ENCODE data around the gene IL17RA.

IL17RA gene

DNA sequence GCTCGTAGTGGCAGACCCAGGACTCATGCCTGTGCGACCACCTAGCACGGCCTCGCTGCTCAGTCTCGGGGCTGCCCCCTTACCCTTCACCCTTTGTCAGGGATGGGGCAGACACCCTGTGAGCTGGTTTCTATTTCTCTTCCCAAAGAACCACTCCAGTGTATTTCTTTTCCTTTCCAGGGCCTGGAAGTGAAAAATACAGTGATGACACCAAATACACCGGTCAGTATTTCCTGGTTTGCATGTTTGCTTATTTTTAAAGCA lies 22.7 kb downstream of the IL17RA start:
- no peak for DNase-seq

DNA sequence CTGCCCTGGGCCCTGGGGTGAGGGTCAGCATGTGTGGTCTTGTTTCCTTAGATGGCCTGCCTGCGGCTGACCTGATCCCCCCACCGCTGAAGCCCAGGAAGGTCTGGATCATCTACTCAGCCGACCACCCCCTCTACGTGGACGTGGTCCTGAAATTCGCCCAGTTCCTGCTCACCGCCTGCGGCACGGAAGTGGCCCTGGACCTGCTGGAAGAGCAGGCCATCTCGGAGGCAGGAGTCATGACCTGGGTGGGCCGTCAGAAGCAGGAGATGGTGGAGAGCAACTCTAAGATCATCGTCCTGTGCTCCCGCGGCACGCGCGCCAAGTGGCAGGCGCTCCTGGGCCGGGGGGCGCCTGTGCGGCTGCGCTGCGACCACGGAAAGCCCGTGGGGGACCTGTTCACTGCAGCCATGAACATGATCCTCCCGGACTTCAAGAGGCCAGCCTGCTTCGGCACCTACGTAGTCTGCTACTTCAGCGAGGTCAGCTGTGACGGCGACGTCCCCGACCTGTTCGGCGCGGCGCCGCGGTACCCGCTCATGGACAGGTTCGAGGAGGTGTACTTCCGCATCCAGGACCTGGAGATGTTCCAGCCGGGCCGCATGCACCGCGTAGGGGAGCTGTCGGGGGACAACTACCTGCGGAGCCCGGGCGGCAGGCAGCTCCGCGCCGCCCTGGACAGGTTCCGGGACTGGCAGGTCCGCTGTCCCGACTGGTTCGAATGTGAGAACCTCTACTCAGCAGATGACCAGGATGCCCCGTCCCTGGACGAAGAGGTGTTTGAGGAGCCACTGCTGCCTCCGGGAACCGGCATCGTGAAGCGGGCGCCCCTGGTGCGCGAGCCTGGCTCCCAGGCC lies 23.7 kb downstream of the IL17RA start:
- no peak for DNase-seq

DNA sequence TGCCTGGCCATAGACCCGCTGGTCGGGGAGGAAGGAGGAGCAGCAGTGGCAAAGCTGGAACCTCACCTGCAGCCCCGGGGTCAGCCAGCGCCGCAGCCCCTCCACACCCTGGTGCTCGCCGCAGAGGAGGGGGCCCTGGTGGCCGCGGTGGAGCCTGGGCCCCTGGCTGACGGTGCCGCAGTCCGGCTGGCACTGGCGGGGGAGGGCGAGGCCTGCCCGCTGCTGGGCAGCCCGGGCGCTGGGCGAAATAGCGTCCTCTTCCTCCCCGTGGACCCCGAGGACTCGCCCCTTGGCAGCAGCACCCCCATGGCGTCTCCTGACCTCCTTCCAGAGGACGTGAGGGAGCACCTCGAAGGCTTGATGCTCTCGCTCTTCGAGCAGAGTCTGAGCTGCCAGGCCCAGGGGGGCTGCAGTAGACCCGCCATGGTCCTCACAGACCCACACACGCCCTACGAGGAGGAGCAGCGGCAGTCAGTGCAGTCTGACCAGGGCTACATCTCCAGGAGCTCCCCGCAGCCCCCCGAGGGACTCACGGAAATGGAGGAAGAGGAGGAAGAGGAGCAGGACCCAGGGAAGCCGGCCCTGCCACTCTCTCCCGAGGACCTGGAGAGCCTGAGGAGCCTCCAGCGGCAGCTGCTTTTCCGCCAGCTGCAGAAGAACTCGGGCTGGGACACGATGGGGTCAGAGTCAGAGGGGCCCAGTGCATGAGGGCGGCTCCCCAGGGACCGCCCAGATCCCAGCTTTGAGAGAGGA lies 24.5 kb downstream of the IL17RA start:
- DNase-seq, result no peak

DNA sequence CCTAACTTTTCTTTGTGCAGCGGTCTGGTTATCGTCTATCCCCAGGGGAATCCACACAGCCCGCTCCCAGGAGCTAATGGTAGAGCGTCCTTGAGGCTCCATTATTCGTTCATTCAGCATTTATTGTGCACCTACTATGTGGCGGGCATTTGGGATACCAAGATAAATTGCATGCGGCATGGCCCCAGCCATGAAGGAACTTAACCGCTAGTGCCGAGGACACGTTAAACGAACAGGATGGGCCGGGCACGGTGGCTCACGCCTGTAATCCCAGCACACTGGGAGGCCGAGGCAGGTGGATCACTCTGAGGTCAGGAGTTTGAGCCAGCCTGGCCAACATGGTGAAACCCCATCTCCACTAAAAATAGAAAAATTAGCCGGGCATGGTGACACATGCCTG lies 25.2 kb downstream of the IL17RA start:
- no peak for DNase-seq

DNA sequence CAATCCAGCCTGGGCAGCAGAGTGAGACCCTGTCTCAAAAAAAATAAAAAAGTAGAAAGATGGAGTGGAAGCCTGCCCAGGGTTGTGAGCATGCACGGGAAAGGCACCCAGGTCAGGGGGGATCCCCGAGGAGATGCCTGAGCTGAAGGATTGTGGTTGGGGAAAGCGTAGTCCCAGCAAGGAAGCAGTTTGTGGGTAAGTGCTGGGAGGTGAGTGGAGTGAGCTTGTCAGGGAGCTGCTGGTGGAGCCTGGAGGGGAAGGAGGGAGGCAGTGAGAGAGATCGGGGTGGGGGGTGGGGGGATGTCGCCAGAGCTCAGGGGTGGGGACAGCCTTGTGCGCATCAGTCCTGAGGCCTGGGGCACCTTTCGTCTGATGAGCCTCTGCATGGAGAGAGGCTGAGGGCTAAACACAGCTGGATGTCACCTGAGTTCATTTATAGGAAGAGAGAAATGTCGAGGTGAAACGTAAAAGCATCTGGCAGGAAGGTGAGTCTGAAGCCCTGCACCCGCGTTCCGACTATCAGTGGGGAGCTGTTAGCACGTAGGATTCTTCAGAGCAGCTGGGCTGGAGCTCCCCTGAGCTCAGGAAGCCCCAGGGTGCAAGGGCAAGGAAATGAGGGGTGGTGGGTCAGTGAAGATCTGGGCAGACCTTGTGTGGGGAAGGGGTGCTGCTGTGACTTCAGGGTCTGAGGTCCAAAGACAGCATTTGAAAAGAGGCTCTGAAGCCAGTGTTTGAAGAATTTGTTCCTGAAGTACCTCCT lies 26.2 kb downstream of the IL17RA start:
- DNase-seq, result no peak

DNA sequence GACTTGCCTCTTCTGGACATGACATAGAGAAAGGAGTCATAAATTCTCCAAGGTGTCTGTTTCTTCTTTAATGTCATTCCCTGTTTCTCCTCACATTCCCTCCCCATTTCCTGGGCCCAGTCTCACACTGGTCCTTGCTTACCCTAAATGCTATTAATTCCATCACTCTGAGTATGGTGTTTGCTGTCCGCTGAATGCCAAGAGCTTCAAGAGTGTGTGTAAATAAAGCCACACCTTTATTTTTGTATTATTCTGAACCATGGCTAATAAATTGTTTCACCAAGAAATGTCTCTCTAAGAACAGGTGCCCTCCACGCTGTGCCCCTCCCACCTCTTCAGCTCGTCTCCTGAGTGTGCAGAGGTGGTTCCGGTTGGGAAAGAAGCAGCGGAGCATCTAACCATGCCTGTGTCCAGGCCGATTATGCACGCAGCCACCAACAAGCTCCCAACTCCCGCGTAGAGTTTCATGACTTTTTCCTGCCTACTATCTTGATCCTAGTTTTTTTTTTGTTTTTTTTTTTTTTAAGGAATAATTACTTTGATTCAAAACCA lies 27.8 kb downstream of the IL17RA start:
- peak; percentile 70 for DNase-seq

DNA sequence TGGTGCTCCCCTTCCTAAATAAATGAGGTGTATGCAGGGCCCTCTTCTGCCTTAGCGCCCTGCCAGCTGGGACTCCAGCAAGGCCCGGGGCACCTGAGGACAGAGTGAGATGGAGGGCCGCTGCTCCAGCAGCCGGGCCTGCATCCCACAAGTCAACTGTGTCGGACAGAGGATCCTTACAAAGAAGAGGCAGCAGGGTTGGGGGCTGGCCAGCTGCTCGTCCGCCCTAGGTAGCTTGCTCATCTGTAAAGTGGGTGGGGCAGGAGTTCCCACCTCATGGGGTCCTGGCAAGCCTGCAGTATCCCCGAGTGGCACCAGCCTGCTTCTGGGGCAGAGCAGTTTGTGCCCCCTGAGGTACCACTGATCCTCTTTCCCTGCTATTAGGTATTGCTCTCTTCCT lies 28.8 kb downstream of the IL17RA start:
- no peak for DNase-seq

DNA sequence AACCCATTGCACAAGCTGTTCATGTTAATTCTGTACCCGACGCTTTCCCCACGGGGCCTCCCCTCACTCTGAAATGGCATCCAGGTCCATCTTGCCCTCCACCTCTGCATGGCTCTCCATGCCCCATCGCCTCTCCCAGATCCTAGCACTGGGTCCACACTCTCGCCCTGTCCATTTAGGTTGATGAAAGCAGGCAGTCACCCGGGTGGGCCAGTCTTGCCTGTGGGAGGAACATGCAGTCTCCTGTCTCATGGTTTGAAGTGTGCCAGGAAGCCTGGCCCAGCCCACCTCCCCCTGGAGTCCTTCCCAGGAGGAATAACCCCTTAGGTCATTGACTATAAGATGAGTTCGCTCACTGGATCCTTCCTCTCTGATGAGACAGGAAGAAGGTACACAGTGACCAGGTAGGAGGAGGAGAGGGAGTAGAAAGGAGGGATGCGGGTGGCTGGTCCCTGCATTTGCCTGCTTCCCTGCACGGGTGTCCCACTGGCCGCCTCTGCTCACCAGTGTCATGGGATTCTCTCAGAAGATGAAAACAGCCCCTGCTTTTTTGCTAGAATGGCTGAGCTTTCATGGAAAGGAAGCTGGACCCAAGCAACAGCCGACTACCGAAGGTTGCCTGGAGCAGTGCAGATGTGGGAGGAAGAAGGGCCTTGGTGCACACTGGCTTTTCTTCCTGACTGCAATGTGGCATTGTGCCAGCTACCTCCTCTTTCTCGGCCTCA lies 29.5 kb downstream of the IL17RA start:
- DNase-seq, result no peak

DNA sequence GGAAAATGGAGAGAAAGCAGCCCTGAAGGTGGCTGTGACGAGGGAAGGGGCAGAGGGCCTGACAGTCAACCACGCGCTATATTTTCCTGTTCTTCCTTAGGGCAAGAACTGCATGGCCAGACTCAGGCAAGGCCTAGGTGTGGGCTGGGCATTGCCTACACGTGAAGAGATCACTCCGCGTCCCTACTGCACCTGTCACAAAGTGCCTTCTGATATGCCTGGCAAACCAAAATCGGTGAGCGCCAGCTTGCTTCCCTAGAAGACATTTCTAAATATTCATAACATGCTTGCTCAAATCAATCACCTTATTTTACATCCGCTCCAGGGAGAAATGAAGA lies 30.1 kb downstream of the IL17RA start:
- DNase-seq, result no peak

DNA sequence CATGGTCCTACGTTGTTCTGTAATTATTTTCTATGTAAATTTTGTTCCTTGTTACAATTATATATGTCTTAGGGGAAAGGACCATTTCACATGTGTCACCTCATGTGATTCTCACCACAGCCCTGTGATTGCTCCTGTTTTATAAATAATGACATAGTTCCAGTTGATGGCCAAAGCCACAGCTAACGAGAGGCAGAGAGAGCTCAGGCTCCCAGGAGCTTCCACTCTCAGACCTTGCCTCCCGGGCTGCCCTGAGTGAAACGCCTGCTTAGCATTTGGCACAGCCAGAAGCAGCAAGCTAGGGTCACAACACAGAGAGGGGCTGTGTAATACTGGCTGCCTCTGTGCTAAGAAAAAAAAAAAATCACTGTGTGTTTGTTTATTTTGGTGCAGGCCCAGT lies 30.4 kb downstream of the IL17RA start:
- no peak for DNase-seq

DNA sequence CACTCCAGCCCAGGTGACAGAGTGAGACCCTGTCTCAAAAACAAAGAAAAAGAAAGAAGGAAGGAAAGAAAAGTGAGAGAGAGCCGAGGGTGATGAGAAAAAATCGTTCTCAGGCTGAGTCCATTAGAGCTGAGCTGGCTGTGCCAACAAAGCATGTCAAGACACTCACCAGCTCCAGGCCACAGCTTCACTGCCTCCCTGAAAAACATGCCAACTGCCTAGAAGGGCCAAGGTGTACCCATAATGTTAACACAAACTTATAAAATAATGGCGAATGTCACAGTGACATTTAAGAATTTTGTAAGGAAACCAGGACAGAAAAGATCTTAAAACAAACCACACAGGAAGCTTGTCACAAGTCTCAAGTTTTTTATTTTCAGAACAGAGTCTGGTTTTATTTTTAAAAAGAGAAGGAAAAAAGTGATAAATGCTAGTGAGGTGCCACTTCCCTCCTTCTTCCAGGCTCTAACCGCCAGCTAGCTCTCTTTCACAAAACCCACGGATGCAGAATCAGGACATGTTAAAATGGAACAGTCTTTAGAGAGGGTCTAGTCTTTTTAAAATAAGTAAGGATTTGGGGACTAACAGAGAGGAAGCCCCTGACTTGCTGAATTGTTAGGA lies 31.3 kb downstream of the IL17RA start:
- DNase-seq, result no peak

DNA sequence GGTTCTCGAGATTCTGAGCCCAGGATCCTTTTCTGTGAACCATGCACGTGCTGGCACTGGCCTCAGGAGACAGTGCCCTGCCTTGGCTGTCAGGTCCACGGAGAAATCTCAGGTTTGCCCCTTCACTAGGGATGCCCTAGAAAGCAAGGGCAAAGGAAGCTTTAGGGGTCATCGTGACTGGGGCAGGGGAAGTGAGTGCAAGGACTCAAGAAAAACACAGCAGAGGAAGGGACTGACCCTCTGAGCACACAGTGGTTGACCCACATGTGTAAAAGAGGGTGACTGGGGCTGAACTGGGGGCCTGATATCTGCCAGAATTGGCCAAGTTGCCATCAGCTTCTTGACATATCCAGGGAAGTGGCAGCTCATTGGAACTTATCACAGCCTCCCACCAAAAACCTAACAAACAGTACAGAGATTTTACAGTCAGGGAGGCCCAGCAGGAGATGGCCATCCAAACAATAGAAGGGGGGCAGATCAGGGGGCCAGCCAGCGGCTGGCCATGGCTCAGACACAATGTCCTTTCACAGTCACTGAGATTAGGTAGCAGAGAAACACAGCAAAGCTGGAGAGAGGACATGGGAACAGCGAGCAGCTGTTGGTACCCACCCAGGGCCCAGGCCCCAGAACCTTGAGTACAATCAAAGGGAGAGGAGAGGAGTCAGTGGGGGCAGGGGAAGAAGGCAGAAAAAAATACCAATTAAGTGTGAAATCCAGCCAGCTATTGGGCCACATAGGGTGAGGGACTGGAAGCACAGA lies 32.0 kb downstream of the IL17RA start:
- DNase-seq, result no peak

DNA sequence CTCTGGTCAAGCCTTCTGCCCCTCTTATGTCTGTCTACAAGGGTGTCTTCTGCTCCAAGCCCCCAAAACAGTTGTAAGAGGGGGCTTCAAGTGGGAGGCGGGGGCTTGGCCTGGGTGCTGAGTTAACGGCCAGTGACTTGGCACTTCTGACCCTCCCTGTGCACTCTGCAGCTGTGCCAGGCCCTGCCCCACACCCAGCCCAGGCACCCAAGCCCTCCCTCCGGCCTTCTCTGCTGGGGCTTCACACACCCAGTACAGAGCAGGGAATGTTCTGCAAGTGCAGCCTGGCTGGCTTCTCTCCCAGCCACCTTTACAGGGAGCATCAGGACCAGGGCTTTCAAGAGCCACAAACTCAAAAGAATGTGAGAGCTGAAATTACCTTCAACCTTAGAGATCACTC lies 32.6 kb downstream of the IL17RA start:
- no peak for DNase-seq

DNA sequence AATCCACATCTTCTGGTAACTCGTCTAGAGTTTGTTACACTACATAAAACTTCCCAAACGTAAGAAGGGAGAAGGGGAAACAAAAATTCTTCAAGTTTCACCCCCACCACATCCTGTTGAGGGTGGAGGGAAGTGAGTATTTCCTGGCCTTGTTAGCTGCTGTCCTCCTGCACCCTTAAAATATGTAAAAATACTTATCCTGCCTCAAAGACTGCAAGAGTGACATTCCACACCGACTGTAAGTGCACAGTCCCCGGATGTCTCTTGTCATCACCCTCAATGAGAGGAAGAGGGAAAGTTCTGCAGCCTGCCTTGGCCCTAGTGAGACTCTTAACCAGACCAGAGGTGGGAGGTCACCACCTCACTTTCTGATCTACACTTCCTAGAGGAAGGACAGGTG lies 33.1 kb downstream of the IL17RA start:
- DNase-seq, result no peak

DNA sequence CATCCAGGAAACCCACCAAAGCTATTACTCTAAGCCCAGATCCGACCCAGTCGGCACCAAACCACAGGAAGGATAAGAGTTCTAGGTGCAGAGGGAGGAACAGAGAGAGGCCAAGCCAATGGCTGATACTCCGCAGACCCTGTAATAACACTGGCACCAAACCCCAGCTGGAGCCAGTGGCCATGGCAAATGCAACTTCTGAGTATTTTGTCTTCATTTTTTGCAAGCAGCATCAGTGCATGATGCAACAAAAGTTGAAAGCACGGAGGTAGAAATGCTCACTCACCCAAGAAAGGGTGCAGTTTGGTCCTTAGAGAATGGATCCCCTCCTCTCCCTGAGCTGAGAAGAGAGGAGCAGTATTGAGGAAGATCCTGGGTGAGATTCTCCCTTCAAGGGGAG lies 33.5 kb downstream of the IL17RA start:
- DNase-seq, result no peak

DNA sequence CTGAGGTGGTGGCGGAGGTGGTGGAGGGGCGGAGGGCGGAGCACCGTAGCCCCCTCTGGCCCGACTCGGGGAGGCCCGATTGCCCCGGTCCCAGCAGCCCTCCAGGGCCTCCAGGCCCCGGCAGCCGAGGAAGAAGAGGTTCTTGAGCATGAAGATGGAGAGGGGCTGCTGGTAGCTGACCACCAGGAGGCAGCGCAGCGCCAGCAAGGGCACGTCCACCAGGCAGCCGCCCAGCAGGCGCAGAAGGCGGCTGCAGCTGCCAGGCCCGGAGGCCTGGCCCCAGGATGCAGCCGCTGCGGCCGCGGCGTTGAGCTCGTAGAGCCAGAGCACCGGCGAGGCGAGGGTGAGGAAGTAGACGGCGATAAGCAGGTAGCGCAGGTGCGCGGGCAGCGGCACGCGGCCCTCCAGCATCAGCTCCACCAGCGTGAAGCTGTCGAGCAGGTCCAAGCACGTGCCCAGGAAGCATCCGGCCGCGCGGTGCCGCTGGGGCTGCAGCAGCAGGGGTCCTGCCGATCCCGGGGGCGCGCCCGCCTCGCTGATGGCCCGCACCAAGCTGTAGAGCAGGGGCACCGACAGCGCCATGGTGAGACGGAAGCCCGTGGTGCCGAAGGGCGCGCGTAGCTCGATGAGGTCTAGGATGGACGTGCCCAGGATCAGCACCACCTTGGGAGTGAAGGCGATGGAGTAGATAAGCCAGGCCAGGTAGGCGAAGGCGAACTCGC lies 34.8 kb downstream of the IL17RA start:
- DNase-seq, result peak; percentile 38

DNA sequence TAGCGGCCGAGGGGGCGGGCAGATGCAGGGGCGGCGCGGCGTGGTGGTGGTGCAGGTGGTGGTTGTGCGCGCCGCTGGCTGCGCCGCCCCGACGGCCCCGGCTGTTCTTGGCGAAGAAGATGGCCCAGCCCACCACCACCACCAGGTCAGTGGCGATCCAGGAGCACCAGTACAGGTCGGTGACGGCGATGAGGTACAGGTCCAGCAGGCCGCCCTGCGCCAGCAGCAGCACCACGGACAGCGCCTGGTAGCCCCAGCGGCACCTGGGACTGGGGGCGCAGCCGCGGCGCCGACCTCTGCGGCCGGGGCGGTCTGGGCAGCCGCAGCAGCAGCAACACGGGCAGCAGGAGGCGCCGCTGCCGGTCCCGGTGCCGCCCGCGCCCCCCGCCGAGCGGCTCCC lies 35.5 kb downstream of the IL17RA start:
- peak; percentile 54 for DNase-seq

DNA sequence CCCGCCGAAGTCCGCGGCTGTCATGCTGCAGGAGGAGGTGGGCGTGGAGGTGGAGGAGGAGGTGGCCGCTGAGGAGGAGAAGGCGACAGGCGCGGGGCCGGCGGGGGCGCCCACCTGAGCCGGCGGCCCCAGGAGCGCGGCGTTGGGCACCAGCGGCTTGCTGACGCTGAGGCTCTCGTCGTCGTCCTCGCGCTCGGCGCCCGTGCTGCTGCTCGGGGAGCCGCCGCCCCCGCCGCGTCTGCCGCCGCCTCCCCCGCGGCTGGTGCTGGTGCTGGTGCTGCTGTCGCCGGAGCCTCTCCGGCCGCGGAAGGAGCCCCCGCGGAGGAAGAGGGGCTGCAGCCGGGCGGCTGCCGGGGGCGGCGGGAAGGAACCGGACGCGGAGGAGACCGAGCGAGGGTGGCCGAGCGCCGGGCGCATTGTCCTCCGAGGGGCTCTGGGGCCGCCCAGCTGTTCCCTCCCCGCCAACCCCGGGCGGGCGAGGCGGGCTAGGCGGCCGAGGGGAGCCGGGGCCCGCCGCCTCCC lies 36.0 kb downstream of the IL17RA start:
- peak; percentile 75 for DNase-seq

DNA sequence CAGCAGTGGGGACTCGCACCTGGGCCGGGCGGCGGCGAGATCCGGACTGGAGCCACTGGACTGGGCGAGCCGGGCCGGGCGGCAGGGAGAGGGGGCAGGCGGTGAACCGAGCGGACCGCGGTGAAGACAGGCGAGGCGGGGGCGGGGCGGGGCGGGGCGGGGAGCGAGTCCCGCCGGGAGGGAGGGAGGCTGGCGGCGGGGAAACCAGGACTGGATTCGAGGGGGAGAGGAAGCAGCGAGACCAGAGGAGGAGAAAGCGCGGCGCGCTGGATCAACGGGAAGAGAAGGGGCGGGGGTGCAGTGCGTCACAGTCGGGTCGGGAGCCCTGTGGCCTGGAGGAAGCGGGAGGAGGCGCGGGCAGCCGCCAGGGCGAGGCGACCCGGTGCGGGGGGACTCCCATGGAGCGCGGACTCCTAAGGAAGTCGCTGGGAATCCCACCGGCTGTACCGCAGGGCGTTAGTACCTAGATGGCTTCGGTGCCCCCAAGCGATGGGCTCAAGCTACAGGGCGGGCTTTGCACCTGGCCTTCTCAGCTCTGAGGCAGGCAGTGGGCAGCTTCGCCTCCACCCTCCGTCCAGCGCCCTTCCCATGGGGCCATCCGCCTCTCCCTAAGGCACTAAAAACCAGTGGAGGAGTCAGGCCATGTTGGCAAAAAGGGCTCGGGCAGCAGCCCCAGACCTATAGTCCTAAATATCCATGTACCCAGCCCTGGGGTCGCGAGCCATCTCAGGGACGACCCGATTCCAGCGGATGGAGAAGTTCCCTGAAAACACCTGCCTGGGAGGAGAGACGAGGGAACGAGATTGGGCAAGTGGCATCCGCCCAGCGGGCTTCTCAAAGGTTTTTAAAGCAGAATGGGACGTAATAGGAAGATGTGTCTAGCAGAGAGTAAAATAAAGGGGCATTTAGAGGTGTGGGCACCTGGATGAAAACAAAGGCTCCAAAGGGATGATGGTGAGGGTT lies 36.7 kb downstream of the IL17RA start, which contains the start of gene TMEM121B:
TMEM121B (minus strand) TSS at position 128 of the 963 bp plus-strand sequence. CDS start 233 bp downstream, outside the sequence.
- DNase-seq, result peak; percentile 94

All from DMS53 (cell line).